Neuron (in vitro differentiated cells): Measurements from ENCODE around the gene CKS1B.
A peak's percentile ranks its signal among the peaks of the same experiment; 100 is the strongest.

Experiments
- H2AFZ ChIP-seq: one replicate; pipeline ENCODE4 v1.6.1; 2013; ENCODE audit warnings: low read depth, mild to moderate bottlenecking, inconsistent platforms, low read length, moderate library complexity
- H3K27me3 ChIP-seq: one replicate; pipeline ENCODE4 v1.6.1; 2013; ENCODE audit warnings: low read length; ENCODE audit not compliant: insufficient read depth
- H3K36me3 ChIP-seq: one replicate; pipeline ENCODE4 v1.6.1; 2013; ENCODE audit warnings: low read length; ENCODE audit not compliant: insufficient read depth
- H3K4me1 ChIP-seq: one replicate; pipeline ENCODE4 v1.6.1; 2013; ENCODE audit warnings: low read length; ENCODE audit not compliant: insufficient read depth
- H3K4me3 ChIP-seq: 2 replicates; pipeline ENCODE4 v1.5.1; 2013; ENCODE audit warnings: mild to moderate bottlenecking, low read length, moderate library complexity
- H3K9me3 ChIP-seq: one replicate; pipeline ENCODE4 v1.6.1; 2013; ENCODE audit warnings: low read length

The CKS1B gene

DNA sequence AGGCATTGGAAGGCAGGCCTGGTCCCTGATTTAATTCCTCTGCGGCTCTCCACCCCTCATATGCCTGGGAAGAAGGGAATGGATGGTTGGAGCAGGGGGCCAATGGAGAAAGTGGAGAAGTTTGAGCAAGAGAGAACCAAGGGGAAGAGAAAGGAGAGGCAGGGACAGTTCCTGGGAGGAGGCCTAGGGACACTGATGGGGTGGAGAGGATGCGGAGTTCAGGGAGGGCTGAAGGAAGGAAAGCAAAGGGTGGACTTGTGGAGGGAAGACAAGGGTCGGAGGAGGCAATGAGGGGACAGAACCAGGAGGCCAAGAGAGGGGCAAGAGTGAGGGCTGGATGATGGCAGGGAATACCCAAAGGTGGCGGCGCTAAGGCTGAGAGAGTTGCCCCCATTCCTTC is 35.3 kb downstream of the CKS1B start:
- Histone ChIP-seq H3K4me3 (no peak overlapping the region), H3K4me1 (peaks cover 11% of the 10 kb centered on the region), H3K36me3 (no peaks in the 10 kb centered on the region)

DNA sequence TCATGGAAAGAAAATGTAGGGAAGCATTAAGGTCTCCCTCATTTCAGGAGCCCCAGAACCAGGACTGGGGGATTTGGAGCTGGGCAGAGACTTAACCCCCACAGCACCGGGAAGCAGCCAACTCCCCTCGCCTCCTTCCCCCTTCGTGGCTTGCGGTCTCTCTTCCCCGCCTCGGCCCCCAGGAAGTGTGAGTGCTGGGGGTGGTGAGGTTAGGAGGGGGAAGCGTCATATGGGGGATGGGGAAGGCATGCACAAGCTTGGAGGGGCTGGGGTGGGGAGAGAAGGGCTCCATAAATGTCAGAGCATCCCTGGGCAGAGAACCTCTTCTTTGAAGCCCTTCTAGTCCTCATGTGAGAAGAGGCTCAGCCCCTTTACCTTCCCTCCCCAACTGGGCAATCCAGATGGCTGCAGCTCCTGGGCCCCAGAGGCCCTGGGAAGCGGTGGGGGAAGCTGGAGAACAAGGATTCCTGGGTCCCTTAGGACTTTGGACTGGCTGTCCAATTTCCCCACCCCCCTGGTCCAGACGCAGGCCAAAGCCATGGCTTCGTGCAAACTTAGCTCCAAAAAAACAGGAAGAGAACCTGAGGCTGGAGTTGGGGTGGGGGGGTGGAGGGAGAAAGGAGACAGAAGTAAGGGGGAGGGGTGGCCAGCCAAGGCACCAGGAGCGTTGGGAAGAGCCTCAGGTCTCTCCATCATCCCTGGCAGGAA is 35.9 kb downstream of the CKS1B start:
- no peak overlapping the region for H3K4me3 ChIP-seq
- peaks cover 11% of the 10 kb centered on the region for H3K4me1 ChIP-seq
- no peaks in the 10 kb centered on the region for H3K27me3 ChIP-seq
- H2AFZ ChIP-seq: no peak overlapping the region
- no peaks in the 10 kb centered on the region for H3K9me3 ChIP-seq
- H3K36me3 ChIP-seq: no peaks in the 10 kb centered on the region

More for the DNA sequence above, 35.3 kb downstream of the CKS1B start:
- Histone ChIP-seq H3K27me3 (no peaks in the 10 kb centered on the region), H2AFZ (no peak overlapping the region), H3K9me3 (no peaks in the 10 kb centered on the region)

DNA sequence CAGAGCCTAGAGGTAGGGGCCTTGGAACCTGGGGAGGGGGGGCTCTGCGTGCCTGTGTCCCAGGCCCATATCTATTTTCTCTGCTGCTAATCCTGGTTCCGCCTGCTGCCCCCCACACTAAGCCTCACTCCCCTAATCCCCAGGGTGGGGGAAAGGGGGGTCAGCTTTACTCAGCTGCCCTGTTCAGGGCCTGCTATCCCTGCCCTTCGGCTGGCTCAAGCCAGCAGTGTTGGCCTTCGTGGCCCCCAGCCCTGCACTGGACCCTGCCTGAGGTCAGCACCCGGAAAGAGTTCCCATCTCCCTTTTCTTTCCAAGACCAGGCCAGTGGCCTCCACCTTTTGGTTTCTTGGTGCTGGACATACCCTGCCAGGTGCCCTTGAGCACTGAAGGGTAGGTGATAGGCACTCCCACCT is 36.5 kb downstream of the CKS1B start:
- no peaks in the 10 kb centered on the region for H3K27me3 ChIP-seq
- H2AFZ ChIP-seq: no peak overlapping the region
- no peaks in the 10 kb centered on the region for H3K36me3 ChIP-seq
- peaks cover 11% of the 10 kb centered on the region for H3K4me1 ChIP-seq
- H3K9me3 ChIP-seq: no peaks in the 10 kb centered on the region
- H3K4me3 ChIP-seq: no peak overlapping the region

DNA sequence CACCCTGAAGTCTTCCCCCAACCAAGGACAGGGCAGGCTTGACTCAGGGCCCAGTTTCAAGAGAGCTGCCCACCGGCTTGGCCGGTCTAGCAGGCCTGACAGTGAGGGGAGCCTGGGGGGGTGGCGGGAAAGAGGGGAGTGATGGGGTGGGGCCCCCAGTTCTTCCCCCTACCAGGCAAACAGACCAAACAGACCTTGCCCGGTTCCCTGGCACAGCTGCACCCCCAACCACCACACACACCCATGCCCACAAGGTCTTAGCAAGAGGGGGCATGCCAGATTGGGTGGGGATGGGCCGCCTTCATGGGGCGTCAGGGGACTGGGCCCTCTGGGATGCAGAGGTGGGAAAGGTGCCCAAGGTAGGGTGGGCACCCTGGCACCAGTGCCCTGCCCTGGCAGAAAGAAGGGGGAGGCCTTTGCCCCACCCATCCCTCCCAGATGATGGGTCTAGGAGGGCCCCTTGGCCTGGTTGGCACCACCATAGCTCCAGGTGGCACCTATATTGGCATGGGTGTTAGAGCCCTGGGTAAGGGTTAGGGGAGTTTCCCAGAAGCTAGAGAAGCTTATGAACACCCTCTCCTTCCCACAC is 37.0 kb downstream of the CKS1B start:
- no peaks in the 10 kb centered on the region for H3K9me3 ChIP-seq
- H3K27me3 ChIP-seq: no peaks in the 10 kb centered on the region
- no peak overlapping the region for H3K4me3 ChIP-seq
- no peak overlapping the region for H2AFZ ChIP-seq
- peaks cover 4% of the 10 kb centered on the region for H3K36me3 ChIP-seq
- peaks cover 11% of the 10 kb centered on the region for H3K4me1 ChIP-seq

DNA sequence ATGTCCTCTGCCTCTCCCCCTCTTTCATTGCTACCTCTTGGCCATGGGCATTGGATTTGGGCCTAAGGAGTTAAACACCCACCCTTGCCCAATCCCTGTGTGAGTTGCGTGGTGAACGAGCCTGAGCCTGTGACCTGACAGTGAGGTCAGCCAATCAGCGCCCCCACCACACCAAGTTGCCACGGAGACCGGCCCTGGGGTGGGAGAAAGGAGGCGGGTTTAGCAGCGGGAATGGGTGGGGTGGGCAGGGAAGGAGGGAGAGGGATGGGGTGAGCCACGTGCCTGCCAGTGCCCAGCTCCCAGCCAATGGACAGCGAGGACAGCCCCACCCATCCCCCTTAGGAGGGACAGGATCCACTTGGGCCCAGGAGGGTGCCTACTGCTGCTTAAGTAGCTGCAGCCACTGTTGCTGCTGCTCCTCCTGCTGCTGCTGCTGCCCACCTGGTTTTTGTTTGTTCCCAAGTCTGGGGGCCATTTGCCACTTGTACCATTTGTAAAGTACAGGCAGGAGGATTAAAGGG is 37.6 kb downstream of the CKS1B start:
- Histone ChIP-seq H3K9me3 (no peaks in the 10 kb centered on the region), H2AFZ (no peak overlapping the region), H3K27me3 (no peaks in the 10 kb centered on the region), H3K36me3 (peaks cover 5% of the 10 kb centered on the region), H3K4me1 (peaks cover 11% of the 10 kb centered on the region), H3K4me3 (no peak overlapping the region)

DNA sequence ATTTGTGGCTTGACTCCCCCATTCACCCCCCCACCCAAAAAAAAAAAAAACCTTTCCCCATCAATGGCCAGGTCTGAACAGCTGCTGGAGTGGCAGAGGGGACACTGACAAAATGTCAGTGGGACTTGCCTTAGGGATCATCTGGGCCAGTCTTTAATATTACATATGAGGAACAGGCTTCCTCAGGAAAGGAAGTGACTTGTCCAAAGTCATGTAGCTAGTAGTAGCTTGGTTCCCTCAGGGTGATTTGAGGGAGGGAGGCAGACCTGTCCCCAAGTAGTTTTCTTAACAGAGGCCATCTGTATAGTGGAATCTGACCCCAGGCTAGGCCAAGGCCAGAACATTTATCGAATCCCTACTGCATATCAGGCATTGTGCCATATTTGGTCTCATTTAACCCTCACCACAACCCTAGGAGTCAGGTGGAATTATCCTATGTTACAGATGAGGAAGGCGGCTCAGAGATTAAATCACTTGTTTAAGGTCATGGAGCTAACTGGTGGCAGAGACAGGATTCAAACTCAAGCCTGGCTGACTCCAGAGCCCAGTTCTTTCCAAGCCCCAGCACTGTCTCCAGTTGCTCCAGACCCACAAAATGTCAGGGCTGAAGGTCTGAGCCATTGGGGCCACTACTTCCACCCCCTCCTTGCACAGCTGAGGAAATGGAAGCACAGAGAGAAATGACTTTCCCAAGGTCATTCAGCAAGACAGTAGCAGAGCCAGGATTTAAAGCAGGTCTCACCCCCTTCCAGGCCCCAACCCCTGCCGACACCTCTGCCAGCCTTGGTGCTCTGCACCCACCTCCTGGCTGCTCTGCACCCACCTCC is 38.5 kb downstream of the CKS1B start:
- H3K9me3 ChIP-seq: no peaks in the 10 kb centered on the region
- H3K4me1 ChIP-seq: peaks cover 16% of the 10 kb centered on the region
- H3K27me3 ChIP-seq: no peaks in the 10 kb centered on the region
- no peak overlapping the region for H2AFZ ChIP-seq
- H3K36me3 ChIP-seq: peaks cover 5% of the 10 kb centered on the region
- H3K4me3 ChIP-seq: no peak overlapping the region

DNA sequence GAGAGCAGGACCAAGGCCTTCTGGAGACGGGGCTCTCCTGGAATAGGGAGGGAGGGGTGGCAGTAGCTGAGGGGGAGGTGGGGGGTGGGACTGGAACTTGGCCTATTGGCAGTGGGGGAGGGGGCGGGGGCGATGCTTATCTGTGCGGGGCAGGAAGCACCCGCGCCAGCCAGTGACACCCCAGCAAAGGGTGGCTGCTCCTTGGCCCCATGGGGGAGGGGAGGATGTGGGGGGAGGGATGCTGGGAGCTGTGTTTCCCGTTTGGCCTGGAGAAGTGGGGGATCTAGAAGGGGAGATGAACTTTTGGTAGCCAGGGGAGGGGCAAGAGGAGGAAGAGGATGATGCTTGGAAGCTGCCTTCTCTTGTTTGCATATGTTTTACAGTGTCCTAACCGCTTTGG is 39.2 kb downstream of the CKS1B start:
- H3K36me3 ChIP-seq: peaks cover 5% of the 10 kb centered on the region

DNA sequence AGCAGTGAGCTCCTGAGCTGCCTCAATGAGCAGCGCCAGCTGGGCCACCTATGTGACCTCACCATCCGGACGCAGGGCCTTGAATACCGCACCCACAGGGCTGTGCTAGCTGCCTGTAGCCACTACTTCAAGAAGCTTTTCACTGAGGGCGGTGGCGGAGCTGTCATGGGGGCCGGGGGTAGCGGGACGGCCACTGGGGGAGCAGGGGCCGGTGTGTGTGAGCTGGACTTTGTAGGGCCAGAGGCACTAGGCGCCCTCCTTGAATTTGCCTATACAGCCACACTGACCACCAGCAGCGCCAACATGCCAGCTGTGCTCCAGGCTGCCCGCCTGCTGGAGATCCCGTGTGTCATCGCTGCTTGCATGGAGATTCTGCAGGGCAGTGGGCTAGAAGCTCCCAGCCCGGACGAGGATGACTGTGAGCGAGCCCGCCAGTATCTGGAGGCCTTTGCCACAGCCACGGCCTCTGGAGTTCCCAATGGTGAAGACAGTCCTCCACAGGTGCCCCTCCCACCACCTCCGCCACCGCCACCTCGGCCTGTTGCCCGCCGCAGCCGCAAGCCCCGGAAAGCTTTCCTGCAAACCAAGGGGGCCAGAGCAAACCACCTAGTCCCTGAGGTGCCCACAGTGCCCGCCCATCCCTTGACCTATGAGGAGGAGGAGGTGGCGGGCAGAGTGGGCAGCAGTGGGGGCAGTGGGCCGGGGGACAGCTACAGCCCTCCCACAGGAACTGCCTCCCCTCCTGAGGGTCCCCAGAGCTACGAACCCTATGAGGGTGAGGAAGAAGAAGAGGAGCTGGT is 40.4 kb downstream of the CKS1B start:
- Histone ChIP-seq H3K27me3 (no peaks in the 10 kb centered on the region), H3K4me3 (no peak overlapping the region), H2AFZ (no peak overlapping the region), H3K9me3 (no peaks in the 10 kb centered on the region), H3K4me1 (peaks cover 33% of the 10 kb centered on the region), H3K36me3 (peaks cover 5% of the 10 kb centered on the region)

More for the DNA sequence above, 39.2 kb downstream of the CKS1B start:
- Histone ChIP-seq H3K27me3 (no peaks in the 10 kb centered on the region), H2AFZ (no peak overlapping the region), H3K4me3 (no peak overlapping the region), H3K9me3 (no peaks in the 10 kb centered on the region), H3K4me1 (peaks cover 20% of the 10 kb centered on the region)

DNA sequence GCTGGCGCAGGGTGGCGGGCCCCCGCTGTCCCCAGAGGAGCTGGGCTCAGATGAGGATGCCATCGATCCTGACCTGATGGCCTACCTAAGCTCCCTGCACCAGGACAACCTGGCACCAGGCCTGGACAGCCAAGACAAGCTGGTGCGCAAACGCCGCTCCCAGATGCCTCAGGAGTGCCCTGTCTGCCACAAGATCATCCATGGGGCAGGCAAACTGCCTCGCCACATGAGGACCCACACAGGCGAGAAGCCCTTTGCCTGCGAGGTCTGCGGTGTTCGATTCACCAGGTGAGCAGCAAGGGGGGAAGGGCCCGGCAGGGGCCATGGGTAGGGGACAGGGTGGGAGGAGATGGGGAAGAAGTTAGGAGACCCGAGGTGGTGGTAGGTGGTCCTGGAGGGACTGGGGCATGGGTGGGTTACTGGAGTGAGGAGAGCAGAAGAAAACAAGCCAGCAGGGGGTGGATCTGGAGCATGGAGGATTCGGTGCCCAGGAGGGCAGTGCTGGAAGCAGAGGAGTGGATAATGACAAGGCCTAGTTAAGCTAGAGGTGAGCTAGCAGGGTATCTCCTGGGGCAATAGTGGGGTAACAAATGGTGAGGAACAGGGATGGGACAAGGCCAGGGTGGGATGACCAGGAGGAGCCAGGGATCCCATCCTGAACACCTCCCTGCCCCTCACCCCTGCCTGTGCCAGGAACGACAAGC is 41.2 kb downstream of the CKS1B start:
- H3K9me3 ChIP-seq: no peaks in the 10 kb centered on the region
- H2AFZ ChIP-seq: no peak overlapping the region

DNA sequence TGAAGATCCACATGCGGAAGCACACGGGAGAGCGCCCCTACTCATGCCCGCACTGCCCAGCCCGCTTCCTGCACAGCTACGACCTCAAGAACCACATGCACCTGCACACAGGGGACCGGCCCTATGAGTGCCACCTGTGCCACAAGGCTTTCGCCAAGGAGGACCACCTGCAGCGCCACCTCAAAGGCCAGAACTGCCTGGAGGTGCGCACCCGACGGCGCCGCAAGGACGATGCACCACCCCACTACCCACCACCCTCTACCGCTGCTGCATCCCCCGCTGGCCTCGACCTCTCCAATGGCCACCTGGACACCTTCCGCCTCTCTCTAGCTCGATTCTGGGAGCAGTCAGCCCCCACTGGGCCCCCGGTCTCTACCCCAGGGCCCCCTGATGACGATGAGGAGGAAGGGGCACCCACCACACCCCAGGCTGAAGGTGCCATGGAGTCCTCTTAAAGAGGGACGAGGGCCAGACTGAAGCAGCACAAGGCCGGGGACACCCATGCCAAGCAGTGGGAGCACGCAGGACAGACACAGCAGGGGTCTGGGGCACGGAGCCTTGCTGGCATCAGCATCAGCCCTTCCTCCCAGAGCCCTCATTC is 41.9 kb downstream of the CKS1B start:
- Histone ChIP-seq H3K4me1 (peaks cover 34% of the 10 kb centered on the region), H3K4me3 (no peak overlapping the region), H3K9me3 (no peaks in the 10 kb centered on the region), H3K36me3 (peaks cover 5% of the 10 kb centered on the region), H2AFZ (no peak overlapping the region), H3K27me3 (no peaks in the 10 kb centered on the region)

More for the DNA sequence above, 41.2 kb downstream of the CKS1B start:
- Histone ChIP-seq H3K4me3 (no peak overlapping the region), H3K27me3 (no peaks in the 10 kb centered on the region), H3K36me3 (peaks cover 5% of the 10 kb centered on the region), H3K4me1 (peaks cover 34% of the 10 kb centered on the region)

DNA sequence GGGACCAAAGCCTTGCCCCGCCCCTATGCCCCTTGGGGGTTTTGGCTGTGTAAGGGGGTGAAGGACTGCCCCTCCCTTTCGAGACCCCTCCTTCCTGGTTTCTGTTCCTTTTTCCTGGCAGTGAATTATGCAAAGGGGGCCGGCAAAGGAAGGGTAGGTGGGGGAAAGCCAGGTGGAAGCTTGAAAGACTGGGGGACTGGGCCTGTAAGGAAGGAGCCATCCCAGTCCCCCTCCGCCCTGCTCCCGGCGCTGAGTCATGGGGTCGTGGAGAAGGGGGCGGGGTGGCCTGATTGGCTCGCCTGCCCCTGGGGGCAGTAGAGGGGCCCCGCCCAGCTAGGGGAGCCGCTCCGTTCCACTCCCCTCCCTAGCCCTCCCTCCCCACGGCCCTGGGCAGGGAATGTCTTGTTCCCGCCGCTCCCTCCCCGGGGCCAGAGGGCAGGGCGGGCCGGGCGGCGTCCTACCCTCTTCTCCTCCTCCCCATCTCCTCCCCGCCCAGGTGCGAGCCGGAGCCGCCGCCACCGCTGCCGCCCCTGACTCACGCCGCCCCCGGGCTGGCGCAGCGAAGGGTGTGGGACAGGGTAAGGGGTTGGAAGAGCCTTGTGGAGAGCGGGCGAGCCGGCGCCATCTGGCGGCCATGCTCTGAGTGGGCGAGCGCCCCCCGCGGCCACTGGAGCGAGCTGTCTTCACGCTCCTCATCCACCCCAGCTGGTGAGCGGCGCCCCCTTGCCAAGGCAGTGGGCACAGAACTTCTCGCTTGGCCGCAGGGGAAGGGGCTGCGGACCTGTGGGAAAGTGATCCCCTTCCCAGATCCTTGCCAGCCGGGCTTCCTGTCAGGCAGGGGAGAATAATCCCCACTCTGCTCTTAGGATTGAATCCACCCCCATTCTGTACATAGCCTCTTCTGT is 42.8 kb downstream of the CKS1B start:
- Histone ChIP-seq H2AFZ (peak overlapping the region; percentile 56), H3K4me3 (peak overlapping the region; percentile 20), H3K4me1 (peaks cover 26% of the 10 kb centered on the region), H3K27me3 (no peaks in the 10 kb centered on the region), H3K9me3 (no peaks in the 10 kb centered on the region), H3K36me3 (peaks cover 5% of the 10 kb centered on the region)
